Stimulated activated CD8-positive, alpha-beta memory T cell treated with anti-CD3 and anti-CD28 coated beads, Interleukin-7, amount 100 ng/mL, for 4 hours (primary cell): ENCODE measurements around the gene F10.
A peak's percentile ranks its signal among the peaks of the same experiment; 100 is the strongest.
"Not testable (repeated sequence)": the region's sequence is repeated elsewhere in the genome, so short reads cannot be mapped to it uniquely, and the experiment has no call there.

ENCODE experiments used
- DNase-seq, 2 donors: peaks; one replicate each; pipeline ENCODE4 v3.0.0-alpha.2; 2020; ENCODE audit warnings: low read depth in 2 of 2

F10 gene

DNA sequence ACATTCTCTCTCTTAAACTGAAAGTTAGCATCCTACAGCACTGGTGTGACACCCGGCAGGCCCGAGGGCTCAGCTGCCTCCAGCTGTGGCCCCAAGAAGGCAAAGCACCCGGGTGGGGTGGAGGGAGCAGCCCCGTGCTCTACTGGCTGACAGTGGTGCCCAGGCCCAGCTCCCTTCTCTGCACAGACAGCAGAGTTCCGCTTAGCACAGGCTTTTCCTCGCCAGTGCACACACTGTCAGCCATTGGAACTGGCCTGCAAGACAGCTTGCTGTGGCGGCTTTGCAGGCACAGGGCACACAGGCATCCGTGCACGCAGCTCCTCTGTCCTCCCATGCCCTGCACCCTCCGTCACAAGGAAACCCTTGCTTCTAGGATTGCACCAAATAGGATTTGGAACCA, 20.3 kb upstream of the F10 start:
- DNase-seq: not testable (repeated sequence)

DNA sequence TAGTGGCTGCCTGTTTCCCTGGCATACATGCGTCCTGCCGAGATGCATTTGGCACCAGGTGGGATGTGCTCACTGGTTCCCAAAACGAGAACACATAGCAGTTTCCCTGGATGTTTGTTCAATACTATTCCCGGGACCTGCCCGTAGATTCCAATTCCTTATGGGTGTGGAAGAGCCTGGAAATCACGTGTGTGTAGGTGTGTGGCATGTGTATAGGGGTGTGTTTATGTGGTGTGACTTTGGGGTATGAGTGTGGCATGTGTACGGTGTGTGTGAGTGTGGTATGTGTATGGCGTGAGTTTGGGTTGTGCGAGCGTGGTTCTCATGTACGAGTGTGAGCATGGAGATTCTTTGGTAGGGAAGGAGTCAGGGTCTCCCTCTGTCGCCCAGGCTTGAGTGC, 19.9 kb upstream of the F10 start:
- DNase-seq: no peak

DNA sequence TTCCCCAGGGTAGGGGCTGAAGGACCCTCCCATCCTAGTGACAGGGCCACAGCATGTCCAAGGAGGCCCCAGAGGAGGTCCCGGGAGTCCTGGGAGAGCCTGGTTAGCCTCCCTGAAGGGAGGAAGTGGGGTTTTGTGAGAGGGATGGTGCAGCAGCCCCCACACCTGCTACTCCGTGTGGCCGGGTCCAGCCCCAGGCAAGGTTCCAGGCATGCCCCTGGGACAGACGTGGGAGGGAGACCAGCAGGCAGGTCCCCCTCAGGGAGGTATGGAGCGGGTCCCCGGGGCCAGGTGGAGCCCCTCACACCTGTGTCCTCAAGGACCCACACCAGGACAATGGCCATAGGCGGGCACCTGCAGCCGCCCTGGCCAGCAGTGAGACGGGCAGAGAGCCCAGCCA, 19.0 kb upstream of the F10 start:
- DNase-seq: no peak

DNA sequence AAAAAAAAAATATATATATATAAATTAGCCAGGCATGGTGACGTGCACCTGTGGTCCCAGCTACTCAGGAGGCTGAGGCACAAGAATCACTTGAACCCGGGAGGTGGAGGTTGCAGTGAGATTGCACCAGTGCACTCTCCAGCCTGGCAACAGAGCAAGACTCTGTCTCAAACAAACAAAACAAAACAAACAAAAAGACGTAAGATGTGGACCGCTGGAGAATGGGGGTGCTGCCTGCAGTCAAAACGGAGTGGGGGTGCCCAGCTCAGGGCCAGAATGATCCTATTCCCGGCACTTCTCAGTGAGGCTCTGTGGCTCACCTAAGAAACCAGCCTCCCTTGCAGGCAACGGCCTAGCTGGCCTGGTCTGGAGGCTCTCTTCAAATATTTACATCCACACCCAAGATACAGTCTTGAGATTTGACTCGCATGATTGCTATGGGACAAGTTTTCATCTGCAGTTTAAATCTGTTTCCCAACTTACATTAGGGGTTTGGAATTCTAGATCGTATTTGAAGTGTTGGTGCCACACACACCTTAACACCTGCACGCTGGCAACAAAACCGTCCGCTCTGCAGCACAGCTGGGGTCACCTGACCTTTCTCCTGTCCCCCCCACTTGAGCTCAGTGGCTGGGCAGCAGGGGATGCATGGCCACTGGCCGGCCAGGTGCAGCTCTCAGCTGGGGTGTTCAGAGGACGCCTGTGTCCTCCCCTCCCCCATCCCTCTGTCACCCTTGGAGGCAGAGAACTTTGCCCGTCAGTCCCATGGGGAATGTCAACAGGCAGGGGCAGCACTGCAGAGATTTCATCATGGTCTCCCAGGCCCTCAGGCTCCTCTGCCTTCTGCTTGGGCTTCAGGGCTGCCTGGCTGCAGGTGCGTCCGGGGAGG, 17.3 kb upstream of the F10 start, which contains the start of gene F7:
TSS of gene F7 (plus strand) at position 760 of the 889 bp plus-strand sequence. CDS start at position 811, 51 bp downstream.
- no peak for DNase-seq

DNA sequence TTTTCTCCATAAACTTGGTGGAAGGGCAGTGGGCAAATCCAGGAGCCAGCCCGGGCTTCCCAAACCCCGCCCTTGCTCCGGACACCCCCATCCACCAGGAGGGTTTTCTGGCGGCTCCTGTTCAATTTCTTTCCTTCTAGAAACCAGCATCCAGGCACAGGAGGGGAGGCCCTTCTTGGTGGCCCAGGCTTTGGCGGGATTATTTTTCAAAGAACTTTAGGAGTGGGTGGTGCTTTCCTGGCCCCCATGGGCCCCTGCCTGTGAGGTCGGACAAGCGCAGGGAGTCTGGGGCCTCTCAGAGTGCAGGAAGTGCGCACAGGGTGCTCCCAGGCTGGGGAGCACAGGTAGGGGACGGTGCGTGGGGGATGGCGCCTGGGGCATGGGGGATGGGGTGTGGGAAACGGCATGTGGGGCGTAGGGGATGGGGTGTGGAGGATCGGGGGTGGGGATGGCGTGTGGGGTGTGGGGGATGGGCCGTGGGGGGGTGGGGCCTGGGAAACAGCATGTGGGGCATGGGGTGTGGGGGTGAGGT, 16.6 kb upstream of the F10 start:
- no peak for DNase-seq

DNA sequence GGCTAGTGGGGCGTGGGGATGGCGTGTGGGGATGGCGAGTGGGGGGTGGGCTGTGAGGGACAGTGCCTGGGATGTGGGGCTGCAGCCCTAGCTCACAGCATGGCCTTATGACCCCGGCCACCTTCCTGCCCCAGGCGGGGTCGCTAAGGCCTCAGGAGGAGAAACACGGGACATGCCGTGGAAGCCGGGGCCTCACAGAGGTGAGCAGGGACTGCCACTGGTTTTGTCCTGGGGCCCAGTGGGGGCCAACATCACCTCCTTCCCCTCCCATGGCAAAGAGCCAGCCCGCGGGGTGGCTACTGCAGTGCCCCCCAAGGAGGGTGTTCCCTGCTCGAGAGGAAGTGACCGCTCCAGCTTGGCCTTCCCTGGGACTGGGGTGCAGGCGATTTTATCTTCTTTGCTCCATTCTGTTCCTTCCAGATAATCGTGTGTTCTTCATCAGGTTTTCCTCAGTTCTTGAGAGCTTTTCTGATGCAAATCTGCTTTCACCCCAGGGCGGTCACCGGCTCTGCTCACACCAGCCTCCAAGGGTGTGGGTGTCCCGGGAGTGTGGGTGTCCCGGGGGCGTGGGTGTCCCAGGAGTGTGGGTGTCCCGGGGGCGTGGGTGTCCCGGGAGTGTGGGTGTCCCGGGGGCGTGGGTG, 15.8 kb upstream of the F10 start:
- no peak for DNase-seq

DNA sequence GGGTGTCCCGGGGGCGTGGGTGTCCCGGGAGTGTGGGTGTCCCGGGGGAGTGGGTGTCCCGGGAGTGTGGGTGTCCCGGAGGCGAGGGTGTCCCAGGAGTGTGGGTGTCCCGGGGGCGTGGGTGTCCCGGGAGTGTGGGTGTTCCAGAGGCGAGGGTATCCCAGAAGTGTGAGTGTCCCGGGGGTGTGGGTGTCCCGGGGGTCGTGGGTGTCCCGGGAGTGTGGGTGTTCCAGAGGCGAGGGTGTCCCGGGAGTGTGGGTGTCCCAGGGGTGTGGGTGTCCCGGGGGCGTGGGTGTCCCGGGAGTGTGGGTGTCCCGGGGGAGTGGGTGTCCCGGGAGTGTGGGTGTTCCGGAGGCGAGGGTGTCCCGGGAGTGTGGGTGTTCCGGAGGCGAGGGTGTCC, 14.1 kb upstream of the F10 start:
- DNase-seq: not testable (repeated sequence)

DNA sequence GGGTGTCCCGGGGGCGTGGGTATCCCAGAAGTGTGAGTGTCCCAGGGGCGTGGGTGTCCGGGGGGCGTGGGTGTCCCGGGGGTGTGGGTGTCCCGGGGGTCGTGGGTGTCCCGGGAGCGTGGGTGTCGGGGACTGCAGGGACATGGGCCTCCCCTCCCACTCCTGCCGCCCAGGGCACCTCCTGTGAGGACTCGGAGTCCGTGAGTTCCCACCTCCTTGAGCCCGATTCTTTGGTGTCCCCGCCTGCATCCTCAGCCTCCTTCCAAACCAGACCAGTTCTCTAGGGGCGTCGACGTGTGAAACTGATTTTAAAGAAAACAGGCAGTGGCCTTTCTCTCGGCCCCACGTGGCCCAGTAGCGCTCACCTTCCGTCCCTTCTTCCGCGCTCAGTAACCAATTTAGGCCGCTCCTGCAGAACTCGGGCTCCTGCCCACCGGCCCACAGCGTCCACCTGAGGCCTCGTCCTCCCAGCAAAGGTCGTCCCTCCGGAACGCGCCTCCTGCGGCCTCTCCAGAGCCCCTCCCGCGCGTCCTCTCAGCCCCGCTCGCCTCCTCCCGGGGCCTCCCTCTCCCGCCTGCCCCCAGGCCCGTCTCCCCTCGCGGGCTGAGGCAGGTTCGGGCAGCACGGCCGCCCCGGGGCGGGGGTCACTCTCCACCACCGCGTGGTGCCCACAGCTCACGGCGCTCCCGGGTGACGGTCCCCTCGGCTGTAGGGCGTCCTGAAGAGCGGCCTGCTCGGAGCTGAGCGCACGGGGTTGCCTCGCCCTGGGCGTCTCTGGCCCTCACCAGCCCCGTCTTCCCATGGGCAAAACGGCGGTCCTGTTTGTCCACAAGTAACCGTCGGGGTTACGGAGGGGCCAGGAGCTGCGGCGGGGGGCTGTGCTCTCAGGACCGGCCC, 13.2 kb upstream of the F10 start:
- DNase-seq: no peak

DNA sequence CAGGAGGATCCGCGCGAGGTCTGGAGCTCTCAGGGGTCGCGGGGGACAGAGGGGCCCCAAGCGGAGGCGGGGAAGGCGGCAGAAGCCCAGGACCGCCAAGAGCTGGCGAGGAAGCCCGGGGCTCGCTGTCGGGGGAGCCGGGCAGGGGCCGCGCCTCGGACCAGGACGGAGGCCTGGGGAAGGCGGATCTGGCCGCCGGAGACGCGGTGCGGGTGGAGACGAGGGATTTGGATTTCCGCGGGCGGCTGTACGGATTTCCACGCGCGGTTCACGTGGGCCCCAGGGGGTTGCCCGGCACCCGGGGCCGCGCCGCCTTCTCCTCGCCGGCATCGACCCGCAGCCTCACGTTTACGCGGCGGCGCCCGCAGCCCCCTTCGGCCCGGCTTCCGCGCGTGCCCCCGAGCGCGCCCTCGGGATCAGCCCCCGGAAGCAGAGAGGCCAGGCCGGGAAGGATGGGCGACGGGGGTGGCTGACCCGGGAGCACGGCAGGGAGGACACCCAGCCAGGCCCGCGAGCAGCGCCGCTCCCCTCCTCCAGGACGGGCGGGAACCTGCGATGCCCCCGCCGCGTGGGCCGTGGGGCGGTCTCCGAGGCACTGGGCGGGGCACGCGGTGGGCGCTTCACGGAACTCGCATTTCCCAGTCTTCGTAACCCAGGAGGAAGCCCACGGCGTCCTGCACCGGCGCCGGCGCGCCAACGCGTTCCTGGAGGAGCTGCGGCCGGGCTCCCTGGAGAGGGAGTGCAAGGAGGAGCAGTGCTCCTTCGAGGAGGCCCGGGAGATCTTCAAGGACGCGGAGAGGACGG, 12.3 kb upstream of the F10 start:
- DNase-seq: peak; percentile 42 to 63

DNA sequence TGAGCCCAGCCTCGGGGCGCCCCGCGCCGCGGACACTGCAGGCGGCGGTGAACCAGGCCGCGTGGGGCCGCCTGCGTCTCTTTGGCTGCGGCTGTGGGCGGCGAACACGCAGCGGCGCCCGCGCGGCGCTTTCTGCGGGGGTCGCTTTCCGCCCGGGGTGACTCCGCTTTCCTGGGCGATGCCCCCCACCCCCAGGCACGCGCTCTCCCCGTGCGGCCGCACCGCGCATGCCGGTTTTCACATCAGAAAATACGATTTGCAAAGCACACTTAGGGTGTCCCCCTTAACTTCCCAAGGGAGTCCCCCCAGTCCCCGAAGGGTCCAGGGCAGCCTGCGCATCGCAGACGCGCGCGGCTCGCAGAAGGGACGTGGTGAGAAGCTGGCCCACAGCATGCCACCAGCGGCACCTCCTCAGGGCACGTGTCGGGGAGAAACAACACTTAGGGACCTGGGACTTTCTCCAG, 11.7 kb upstream of the F10 start:
- peak in 1 of 2 donors; percentile 52 for DNase-seq

DNA sequence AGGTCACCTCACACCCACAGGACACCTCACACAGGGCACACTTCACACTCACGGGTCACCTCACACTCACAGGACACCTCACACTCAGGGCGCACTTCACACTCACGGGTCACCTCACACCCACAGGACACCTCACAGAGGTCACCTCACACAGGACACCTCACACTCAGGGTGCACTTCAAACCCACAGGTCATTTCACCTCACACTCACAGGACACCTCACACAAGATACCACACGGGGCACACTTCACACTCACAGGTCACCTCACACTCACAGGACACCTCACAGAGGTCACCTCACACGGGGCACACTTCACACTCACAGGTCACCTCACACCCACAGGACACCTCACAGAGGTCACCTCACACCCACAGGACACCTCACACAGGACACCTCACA, 10.8 kb upstream of the F10 start:
- DNase-seq: not testable (repeated sequence)

DNA sequence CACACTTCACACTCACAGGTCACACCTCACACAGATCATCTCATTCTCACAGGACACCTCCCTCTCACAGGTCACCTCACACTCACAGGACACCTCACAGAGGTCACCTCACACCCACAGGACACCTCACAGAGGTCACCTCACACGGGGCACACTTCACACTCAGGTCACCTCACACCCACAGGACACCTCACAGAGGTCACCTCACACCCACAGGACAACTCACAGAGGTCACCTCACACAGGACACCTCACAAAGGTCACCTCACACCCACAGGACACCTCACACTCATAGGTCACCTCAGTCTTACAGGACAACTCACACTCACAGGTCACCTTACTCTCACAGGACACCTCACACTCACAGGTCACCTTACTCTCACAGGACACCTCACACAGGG, 10.1 kb upstream of the F10 start:
- not testable (repeated sequence) for DNase-seq

DNA sequence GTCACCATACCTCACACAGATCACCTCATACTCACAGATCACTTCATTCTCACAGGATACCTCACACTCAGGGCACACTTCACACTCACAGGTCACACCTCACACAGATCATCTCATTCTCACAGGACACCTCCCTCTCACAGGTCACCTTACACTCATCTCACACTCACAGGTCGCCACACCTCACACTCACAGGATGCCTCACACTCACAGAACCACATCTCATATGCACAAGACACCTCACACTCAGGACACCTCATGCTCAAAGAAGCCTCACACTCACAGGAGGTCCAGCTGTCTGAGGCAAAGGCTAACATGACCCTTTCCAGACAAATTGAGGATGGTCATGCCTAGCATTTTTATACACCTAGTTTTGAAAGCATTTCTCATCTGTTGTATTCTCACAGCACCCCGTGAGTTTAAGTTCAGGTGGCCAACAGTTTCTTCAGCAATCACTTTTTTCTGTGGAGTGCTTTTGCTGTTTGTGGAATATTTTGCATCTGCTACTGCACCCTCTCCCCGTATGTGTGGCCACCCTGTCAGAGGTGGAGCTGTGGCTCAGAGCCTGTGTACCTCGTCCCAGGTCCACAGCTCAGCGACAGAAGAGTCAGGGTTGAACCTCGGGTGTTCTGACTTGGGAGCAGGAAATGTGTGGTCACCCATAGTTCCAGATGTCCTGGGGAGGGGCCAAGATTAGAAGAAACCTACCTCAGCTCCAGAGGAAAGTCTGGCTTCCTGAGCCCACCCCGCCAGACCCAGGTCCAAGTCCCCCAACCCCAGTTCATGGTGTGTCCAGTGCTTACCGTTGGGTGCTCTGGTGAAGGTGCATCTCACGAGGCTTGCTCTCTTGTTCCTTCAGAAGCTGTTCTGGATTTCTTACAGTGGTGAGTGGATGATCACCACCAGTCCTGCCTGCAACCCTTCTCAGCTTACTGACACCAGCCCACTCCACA, 9.4 kb upstream of the F10 start:
- DNase-seq: no peak

DNA sequence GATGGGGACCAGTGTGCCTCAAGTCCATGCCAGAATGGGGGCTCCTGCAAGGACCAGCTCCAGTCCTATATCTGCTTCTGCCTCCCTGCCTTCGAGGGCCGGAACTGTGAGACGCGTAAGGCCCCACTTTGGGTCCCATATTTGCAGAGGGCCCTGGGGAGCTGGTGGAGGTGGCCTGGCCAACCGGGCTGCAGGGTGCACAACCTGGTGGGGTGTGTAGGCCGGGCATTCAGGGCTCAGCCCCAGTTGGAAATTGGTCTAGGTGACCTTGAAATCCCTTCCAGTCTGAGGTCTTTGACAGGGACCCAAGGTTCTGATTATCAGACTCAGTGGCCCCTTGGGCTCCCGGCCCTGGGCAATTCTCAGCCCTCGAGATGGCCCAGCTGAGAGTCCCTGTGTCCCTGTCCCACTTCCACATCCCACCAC, 8.7 kb upstream of the F10 start:
- no peak for DNase-seq

DNA sequence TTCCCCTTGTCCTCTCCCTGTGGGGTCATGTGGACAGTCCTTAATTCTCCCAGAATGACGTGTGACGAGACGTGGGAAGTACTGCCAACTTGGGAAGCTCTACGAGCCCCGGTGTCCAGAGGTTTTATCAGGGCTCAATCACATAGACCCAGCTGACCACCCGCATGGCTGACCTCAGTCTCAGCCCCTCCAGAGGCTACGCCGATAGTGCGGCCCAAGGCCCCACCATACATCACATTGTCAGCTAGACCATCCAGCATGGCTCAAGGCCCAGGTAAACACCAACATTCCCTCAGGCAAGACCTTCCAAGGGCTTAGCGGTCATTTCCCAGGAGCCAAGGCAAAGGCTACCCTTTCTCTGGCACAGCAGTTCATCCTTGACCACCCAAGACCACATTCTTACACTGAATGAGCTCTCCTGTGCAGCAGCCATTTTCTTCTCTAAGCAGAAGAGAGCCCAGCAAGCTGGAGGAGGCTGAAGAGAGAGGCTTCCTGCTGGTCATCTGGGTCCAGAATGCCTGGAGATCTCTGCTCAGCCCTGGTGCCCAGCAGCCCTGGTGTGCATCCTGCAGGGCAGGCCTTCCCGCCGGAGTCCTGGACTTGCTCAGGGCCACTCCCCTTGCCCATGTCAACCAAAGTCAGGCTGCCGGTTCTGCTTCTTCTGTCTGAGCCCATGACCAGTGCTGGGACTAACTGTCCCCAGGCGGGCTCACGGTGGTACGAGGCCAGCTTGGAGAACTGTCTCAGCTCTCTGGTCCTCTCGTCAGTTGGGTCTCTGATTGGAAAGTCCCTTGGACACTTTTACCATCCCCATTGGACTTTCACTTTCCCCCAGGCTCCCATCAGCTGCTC, 7.9 kb upstream of the F10 start:
- DNase-seq: no peak

DNA sequence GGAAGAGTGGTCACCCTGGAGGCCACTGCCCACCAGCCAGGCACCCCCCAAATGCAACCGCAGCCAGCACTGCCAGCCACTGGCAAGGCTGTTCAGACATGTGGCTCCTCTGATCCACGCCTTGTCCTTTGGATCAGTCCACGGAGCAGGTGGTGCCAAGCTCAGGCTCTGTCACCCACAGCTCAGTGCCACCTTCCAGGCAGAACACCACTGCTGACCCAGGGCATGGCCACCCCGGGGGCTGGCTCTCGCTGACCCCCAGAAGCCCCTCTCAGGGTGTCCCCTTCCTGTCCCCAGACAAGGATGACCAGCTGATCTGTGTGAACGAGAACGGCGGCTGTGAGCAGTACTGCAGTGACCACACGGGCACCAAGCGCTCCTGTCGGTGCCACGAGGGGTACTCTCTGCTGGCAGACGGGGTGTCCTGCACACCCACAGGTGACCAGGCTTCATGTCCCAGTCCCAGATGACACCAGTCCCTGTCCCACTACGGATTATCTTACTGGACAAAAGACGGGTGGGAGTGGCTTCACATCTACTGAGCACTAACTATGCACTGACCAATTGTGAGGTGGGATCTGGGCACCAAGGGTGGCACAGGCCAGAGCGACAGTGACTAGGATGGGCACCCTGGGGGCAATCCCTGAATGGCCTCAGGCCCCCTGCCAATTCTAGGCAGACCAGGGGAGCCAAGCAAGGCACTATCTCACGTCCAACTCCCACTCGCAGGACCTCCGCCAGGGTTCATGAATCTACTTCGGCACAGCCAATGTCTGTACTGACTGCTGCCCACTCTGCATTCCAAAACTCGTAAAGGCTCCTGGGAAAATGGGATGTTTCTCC, 7.0 kb upstream of the F10 start:
- DNase-seq: no peak

DNA sequence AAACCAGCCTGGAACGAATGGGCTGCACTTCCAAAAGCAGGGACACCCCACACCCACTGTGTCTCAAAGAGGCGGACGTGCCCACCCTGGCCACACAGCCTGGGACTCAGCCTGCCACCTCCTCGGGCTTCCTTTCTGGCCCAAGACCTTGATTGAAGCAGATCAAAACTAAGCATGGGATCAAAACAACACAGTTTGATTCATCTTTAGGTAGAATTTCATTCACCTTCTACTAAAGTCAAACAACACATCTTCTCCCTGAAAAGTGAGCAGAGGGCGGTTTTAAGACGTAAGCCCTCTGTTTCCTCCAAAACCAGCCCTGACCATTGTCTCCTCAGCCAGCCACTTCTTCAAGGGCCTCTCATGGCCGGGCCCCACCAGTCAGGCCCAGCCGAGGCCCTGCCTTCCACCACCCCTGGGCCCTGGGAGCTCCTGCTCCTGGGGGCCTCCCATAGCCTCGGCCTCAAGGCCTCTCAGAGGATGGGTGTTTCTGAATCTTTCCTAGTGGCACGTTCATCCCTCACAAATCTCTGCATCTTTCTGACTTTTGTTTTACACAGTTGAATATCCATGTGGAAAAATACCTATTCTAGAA, 6.3 kb upstream of the F10 start:
- no peak for DNase-seq
